ENCODE data around the gene CILP2. TPM values are rescaled to one million over a fixed set of nuclear protein-coding genes. Genes with fewer than 3 reads are reported as not detected.

The CILP2 gene
- total RNA-seq, 4 donors from 2014 or later, result 0.19 to 0.27 TPM; not detected in 2

- no peaks in the 10 kb centered on the region for H3K4me1 ChIP-seq
- peaks cover 0 to 59% of the 10 kb centered on the region in 2 donors for H3K36me3 ChIP-seq
- WGBS, 2 donors (ENCODE audit: low coverage in 1 of 2), result 52 to 57% methylated on average over 2 to 3 of the region's 8 CpGs
- no peak for ATAC-seq
- no peaks in the 10 kb centered on the region for H3K9me3 ChIP-seq
- no peak overlapping the region for H3K27ac ChIP-seq
- TF ChIP-seq POLR2AphosphoS5 (IDR thresholded peaks at IDR 0.05) (no peak), EP300 (IDR thresholded peaks at IDR 0.05) (no peak), POLR2A (IDR thresholded peaks at IDR 0.05) (no peak)
- TF ChIP-seq, protein P1, sequence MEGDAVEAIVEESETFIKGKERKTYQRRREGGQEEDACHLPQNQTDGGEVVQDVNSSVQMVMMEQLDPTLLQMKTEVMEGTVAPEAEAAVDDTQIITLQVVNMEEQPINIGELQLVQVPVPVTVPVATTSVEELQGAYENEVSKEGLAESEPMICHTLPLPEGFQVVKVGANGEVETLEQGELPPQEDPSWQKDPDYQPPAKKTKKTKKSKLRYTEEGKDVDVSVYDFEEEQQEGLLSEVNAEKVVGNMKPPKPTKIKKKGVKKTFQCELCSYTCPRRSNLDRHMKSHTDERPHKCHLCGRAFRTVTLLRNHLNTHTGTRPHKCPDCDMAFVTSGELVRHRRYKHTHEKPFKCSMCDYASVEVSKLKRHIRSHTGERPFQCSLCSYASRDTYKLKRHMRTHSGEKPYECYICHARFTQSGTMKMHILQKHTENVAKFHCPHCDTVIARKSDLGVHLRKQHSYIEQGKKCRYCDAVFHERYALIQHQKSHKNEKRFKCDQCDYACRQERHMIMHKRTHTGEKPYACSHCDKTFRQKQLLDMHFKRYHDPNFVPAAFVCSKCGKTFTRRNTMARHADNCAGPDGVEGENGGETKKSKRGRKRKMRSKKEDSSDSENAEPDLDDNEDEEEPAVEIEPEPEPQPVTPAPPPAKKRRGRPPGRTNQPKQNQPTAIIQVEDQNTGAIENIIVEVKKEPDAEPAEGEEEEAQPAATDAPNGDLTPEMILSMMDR (IDR thresholded peaks at IDR 0.05), result no peak
- H3K27me3 ChIP-seq, result no peaks in the 10 kb centered on the region
- H3K4me3 ChIP-seq, result no peak overlapping the region
Observed at GRCh38 chr19:19507354-19507753, 30.7 kb upstream of the CILP2 start.

- no peak overlapping the region for H3K27ac ChIP-seq
- H3K4me1 ChIP-seq, result no peaks in the 10 kb centered on the region
- ATAC-seq, result no peak
- WGBS, 2 donors (ENCODE audit: low coverage in 1 of 2), result 83% methylated on average over 1 of the region's 11 CpGs; no CpG with 5 or more reads in 1 of the 2 donors
- peaks cover 0 to 50% of the 10 kb centered on the region in 2 donors for H3K36me3 ChIP-seq
- H3K4me3 ChIP-seq, result no peak overlapping the region
- no peaks in the 10 kb centered on the region for H3K27me3 ChIP-seq
- TF ChIP-seq EP300 (IDR thresholded peaks at IDR 0.05) (no peak), POLR2A (IDR thresholded peaks at IDR 0.05) (no peak)
- TF ChIP-seq, protein P1 (IDR thresholded peaks at IDR 0.05), result no peak
- no peaks in the 10 kb centered on the region for H3K9me3 ChIP-seq
Observed at GRCh38 chr19:19508217-19508616, 29.8 kb upstream of the CILP2 start.

GRCh38 chr19:19510432-19510831, 27.6 kb upstream of the CILP2 start:
- TF ChIP-seq POLR2A (IDR thresholded peaks at IDR 0.05), result no peak
- TF ChIP-seq EP300 (IDR thresholded peaks at IDR 0.05), result no peak
- TF ChIP-seq, protein P1 (IDR thresholded peaks at IDR 0.05), result no peak
- TF ChIP-seq POLR2AphosphoS5 (IDR thresholded peaks at IDR 0.05), result no peak
- H3K27ac ChIP-seq, result no peak overlapping the region

DNA sequence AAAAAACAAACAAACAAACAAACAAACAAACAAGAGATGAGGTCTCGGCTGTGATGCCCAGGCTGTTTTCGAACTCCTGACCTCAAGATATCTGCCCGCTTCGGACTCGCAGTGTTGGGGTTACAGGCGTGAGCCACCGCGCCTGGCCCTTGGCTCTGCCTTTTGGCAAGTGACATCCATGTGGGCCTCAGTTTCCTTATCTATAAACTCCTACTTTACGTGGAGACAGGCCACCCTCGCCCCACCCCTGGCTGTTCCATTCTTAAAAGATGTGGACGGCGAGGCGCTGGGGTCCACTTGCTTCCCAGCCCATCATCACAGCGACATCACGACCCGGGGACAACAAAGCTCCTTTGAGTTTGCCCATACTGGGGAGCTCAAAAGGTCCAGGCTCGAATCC, 24.4 kb upstream of the CILP2 start:
- 96% methylated on average over 8 of the region's 17 CpGs; no CpG with 5 or more reads in 1 of the 2 donors for WGBS, 2 donors (ENCODE audit: low coverage in 1 of 2)
- Histone ChIP-seq H3K36me3 (no peaks in the 10 kb centered on the region), H3K27me3 (no peaks in the 10 kb centered on the region), H3K4me3 (peak overlapping the region in 1 of 2 donors; percentile 43), H3K9me3 (peaks cover 0 to 7% (median 0%) of the 10 kb centered on the region in 3 donors), H3K27ac (peak overlapping the region in 3 of 4 donors; percentile 48 to 61 (median 58)), H3K4me1 (peaks cover 0 to 47% (median 14%) of the 10 kb centered on the region in 3 donors)
- ATAC-seq, result no peak
- TF ChIP-seq EP300 (IDR thresholded peaks at IDR 0.05), result no peak
- no peak for TF ChIP-seq POLR2AphosphoS5 (IDR thresholded peaks at IDR 0.05)
- TF ChIP-seq POLR2A (IDR thresholded peaks at IDR 0.05), result no peak
- TF ChIP-seq, protein P1 (IDR thresholded peaks at IDR 0.05), result no peak

More at GRCh38 chr19:19510432-19510831, 27.6 kb upstream of the CILP2 start:
- H3K36me3 ChIP-seq, result peaks cover 0 to 28% of the 10 kb centered on the region in 2 donors
- peaks cover 0 to 18% (median 4%) of the 10 kb centered on the region in 3 donors for H3K4me1 ChIP-seq
- 20% methylated on average over 2 of the region's 6 CpGs; no CpG with 5 or more reads in 1 of the 2 donors for WGBS, 2 donors (ENCODE audit: low coverage in 1 of 2)
- H3K27me3 ChIP-seq, result no peaks in the 10 kb centered on the region
- H3K4me3 ChIP-seq, result no peak overlapping the region
- ATAC-seq, result no peak
- H3K9me3 ChIP-seq, result peaks cover 0 to 7% (median 0%) of the 10 kb centered on the region in 3 donors

DNA sequence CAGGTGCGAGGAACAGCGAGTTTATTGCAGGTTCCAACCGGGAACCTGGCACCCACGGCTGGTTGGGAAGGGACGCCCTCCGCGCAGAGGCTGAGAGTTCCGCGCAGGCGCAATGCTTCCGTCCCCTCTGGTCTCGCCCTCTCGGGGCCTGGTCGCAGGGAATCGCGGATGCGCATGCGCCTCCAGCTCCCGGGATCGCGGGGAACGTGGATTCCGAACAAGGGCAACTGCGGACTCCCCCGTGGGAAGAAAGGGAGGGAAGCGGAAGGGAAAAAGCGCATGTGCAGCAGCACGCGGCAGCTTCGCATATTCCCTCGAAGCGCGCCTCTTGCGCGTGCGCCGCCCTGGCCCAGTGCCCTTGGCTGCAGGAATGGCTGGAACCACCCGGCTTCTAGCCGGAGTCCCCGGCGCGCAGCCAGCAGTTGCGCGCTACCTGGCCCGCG, 23.8 kb upstream of the CILP2 start:
- Histone ChIP-seq H3K4me1 (peaks cover 0 to 52% (median 14%) of the 10 kb centered on the region in 3 donors), H3K27me3 (no peaks in the 10 kb centered on the region), H3K9me3 (peaks cover 0 to 7% (median 0%) of the 10 kb centered on the region in 3 donors), H3K27ac (peak overlapping the region in 3 of 4 donors; percentile 48 to 87 (median 58)), H3K4me3 (peak overlapping the region in 1 of 2 donors; percentile 43), H3K36me3 (peaks cover 0 to 3% of the 10 kb centered on the region in 2 donors)
- 15% methylated on average over 4 of the region's 46 CpGs; no CpG with 5 or more reads in 1 of the 2 donors for WGBS, 2 donors (ENCODE audit: low coverage in 1 of 2)
- TF ChIP-seq POLR2A (IDR thresholded peaks at IDR 0.05) (no peak), POLR2AphosphoS5 (IDR thresholded peaks at IDR 0.05) (peak; percentile 57), EP300 (IDR thresholded peaks at IDR 0.05) (no peak)
- TF ChIP-seq, protein P1 (IDR thresholded peaks at IDR 0.05), result no peak
- ATAC-seq, result peak; percentile 70
